Karpas-422 (cell line): ENCODE measurements around the gene SLC12A9. TPM values are rescaled to one million over a fixed set of nuclear protein-coding genes. Genes with fewer than 3 reads are reported as not detected.
A peak's percentile ranks its signal among the peaks of the same experiment; 100 is the strongest.

Experiments used
- DNase-seq: peaks from one replicate; pipeline ENCODE4 v3.0.0-alpha.2; 2015
- H2AFZ ChIP-seq: fragments of 200-600 bp; sonication (generic); 2 replicates; pipeline ENCODE4 v1.6.1; 2014; ENCODE audit warnings: antibody characterized with exemption, low read length, mixed read lengths
- H3K27ac ChIP-seq: fragments of 200-600 bp; sonication (generic); 2 replicates; pipeline ENCODE4 v1.5.1; 2014; ENCODE audit warnings: mild to moderate bottlenecking, low read length, moderate library complexity
- H3K27me3 ChIP-seq: fragments of 200-600 bp; sonication (generic); 2 replicates; pipeline ENCODE4 v1.6.1; 2014; ENCODE audit warnings: low read length, mixed read lengths
- H3K36me3 ChIP-seq: fragments of 200-600 bp; sonication (generic); 2 replicates; pipeline ENCODE4 v1.6.1; 2014; ENCODE audit warnings: low read length, mixed read lengths; ENCODE audit not compliant: insufficient read depth
- H3K4me1 ChIP-seq: fragments of 200-600 bp; sonication (generic); 2 replicates; pipeline ENCODE4 v1.6.1; 2014; ENCODE audit warnings: mild to moderate bottlenecking, low read length, mixed read lengths
- H3K4me2 ChIP-seq: fragments of 200-600 bp; sonication (generic); 2 replicates; pipeline ENCODE4 v1.6.1; 2014; ENCODE audit warnings: low read length, low read depth, mild to moderate bottlenecking; ENCODE audit not compliant: poor library complexity, severe bottlenecking
- H3K4me3 ChIP-seq: fragments of 200-600 bp; sonication (generic); 2 replicates; pipeline ENCODE4 v1.5.1; 2014; ENCODE audit warnings: mild to moderate bottlenecking, antibody characterized with exemption, low read length, mixed read lengths
- H3K79me2 ChIP-seq: fragments of 200-600 bp; sonication (generic); 2 replicates; pipeline ENCODE4 v1.6.1; 2014; ENCODE audit warnings: mild to moderate bottlenecking, low read length, mixed read lengths
- H3K9ac ChIP-seq: fragments of 200-600 bp; sonication (generic); 2 replicates; pipeline ENCODE4 v1.6.0; 2014; ENCODE audit warnings: low read length
- H3K9me2 ChIP-seq: fragments of 200-600 bp; sonication (generic), shearing (Covaris generic); replicated peaks from 2 replicates; pipeline ENCODE4 v1.6.0; 2014; ENCODE audit warnings: mild to moderate bottlenecking, low read length, moderate library complexity; ENCODE audit not compliant: insufficient read depth
- H3K9me3 ChIP-seq: fragments of 300-700, 200-600 bp; sonication (generic); 2 replicates; pipeline ENCODE4 v1.6.1; 2014; ENCODE audit warnings: low read length, mixed read lengths
- H4K20me1 ChIP-seq: fragments of 200-600 bp; sonication (generic); 2 replicates; pipeline ENCODE4 v1.6.1; 2014; ENCODE audit warnings: mild to moderate bottlenecking, antibody characterized with exemption, low read length, low read depth; ENCODE audit not compliant: insufficient read depth
- total RNA-seq: library from RNA; depleted of rRNA; stranded (reverse); fragments of >200 nt; shearing (Covaris generic); gene quantifications from 2 replicates; pipeline ENCODE4 v1.2.3, GENCODE V29; 2014; ENCODE audit warnings: low replicate concordance

The SLC12A9 gene
- total RNA-seq, 1 experiment from 2014 or later: 21.0 TPM

- no peak overlapping the region for H3K4me2 ChIP-seq
- no peak for DNase-seq
Measured at GRCh38 chr7:100829150-100829716, 23.3 kb upstream of the SLC12A9 start.

GRCh38 chr7:100830396-100830795, 22.1 kb upstream of the SLC12A9 start:
- Histone ChIP-seq H3K4me2 (no peak overlapping the region), H3K27me3 (no peaks in the 10 kb centered on the region), H3K4me1 (no peaks in the 10 kb centered on the region), H4K20me1 (no peaks in the 10 kb centered on the region), H3K79me2 (no peaks in the 10 kb centered on the region), H3K4me3 (no peak overlapping the region), H3K36me3 (no peaks in the 10 kb centered on the region), H3K9me2 (no peaks in the 10 kb centered on the region), H2AFZ (no peak overlapping the region), H3K27ac (no peak overlapping the region), H3K9me3 (no peaks in the 10 kb centered on the region), H3K9ac (no peak overlapping the region)
- no peak for DNase-seq

More at GRCh38 chr7:100829150-100829716, 23.3 kb upstream of the SLC12A9 start:
- no peaks in the 10 kb centered on the region for H3K4me1 ChIP-seq
- H3K9me3 ChIP-seq: no peaks in the 10 kb centered on the region
- no peaks in the 10 kb centered on the region for H3K79me2 ChIP-seq
- H3K36me3 ChIP-seq: no peaks in the 10 kb centered on the region
- no peak overlapping the region for H2AFZ ChIP-seq
- no peak overlapping the region for H3K27ac ChIP-seq
- no peaks in the 10 kb centered on the region for H3K27me3 ChIP-seq
- no peaks in the 10 kb centered on the region for H4K20me1 ChIP-seq
- H3K4me3 ChIP-seq: no peak overlapping the region
- no peak overlapping the region for H3K9ac ChIP-seq
- no peaks in the 10 kb centered on the region for H3K9me2 ChIP-seq

- Histone ChIP-seq H3K27me3 (no peaks in the 10 kb centered on the region), H3K79me2 (no peaks in the 10 kb centered on the region), H3K4me2 (no peak overlapping the region), H3K36me3 (no peaks in the 10 kb centered on the region), H3K9me2 (no peaks in the 10 kb centered on the region), H4K20me1 (no peaks in the 10 kb centered on the region), H3K9ac (no peak overlapping the region), H3K9me3 (no peaks in the 10 kb centered on the region), H2AFZ (no peak overlapping the region), H3K4me3 (no peak overlapping the region), H3K4me1 (peaks cover 8% of the 10 kb centered on the region), H3K27ac (no peak overlapping the region)
- no peak for DNase-seq
Measured at GRCh38 chr7:100832281-100832633, 20.3 kb upstream of the SLC12A9 start.

GRCh38 chr7:100835903-100836811, 16.4 kb upstream of the SLC12A9 start:
- H3K27me3 ChIP-seq: no peaks in the 10 kb centered on the region
- no peaks in the 10 kb centered on the region for H3K79me2 ChIP-seq
- no peak overlapping the region for H3K9ac ChIP-seq
- no peaks in the 10 kb centered on the region for H3K9me3 ChIP-seq
- H3K4me3 ChIP-seq: no peak overlapping the region
- no peaks in the 10 kb centered on the region for H4K20me1 ChIP-seq
- H3K36me3 ChIP-seq: no peaks in the 10 kb centered on the region
- H3K4me1 ChIP-seq: peaks cover 11% of the 10 kb centered on the region
- no peak overlapping the region for H2AFZ ChIP-seq
- no peak for DNase-seq
- H3K27ac ChIP-seq: no peak overlapping the region
- H3K4me2 ChIP-seq: no peak overlapping the region
- H3K9me2 ChIP-seq: no peaks in the 10 kb centered on the region

GRCh38 chr7:100836812-100837098, 15.8 kb upstream of the SLC12A9 start:
- peak overlapping the region; percentile 76 for H3K9ac ChIP-seq
- no peak for DNase-seq
- H3K27ac ChIP-seq: no peak overlapping the region
- no peaks in the 10 kb centered on the region for H3K36me3 ChIP-seq
- H3K4me1 ChIP-seq: peaks cover 11% of the 10 kb centered on the region
- no peaks in the 10 kb centered on the region for H4K20me1 ChIP-seq
- H3K4me2 ChIP-seq: peak overlapping the region; percentile 89
- H3K79me2 ChIP-seq: no peaks in the 10 kb centered on the region
- peak overlapping the region; percentile 66 for H3K4me3 ChIP-seq
- no peaks in the 10 kb centered on the region for H3K9me3 ChIP-seq
- no peaks in the 10 kb centered on the region for H3K9me2 ChIP-seq
- H2AFZ ChIP-seq: peak overlapping the region; percentile 100
- no peaks in the 10 kb centered on the region for H3K27me3 ChIP-seq

- Histone ChIP-seq H3K27ac (no peak overlapping the region), H3K4me2 (peak overlapping the region; percentile 89), H3K9me3 (no peaks in the 10 kb centered on the region), H3K9me2 (no peaks in the 10 kb centered on the region), H4K20me1 (no peaks in the 10 kb centered on the region), H3K9ac (peak overlapping the region; percentile 76), H2AFZ (peak overlapping the region; percentile 100), H3K27me3 (no peaks in the 10 kb centered on the region), H3K79me2 (no peaks in the 10 kb centered on the region), H3K4me3 (peak overlapping the region; percentile 66), H3K4me1 (peaks cover 11% of the 10 kb centered on the region), H3K36me3 (no peaks in the 10 kb centered on the region)
- DNase-seq: peak; percentile 94
Measured at GRCh38 chr7:100837099-100837836, 15.2 kb upstream of the SLC12A9 start.

- H3K4me1 ChIP-seq: peaks cover 11% of the 10 kb centered on the region
- H3K79me2 ChIP-seq: no peaks in the 10 kb centered on the region
- DNase-seq: no peak
- no peaks in the 10 kb centered on the region for H3K27me3 ChIP-seq
- no peaks in the 10 kb centered on the region for H3K36me3 ChIP-seq
- no peak overlapping the region for H2AFZ ChIP-seq
- no peak overlapping the region for H3K4me3 ChIP-seq
- no peak overlapping the region for H3K27ac ChIP-seq
- H3K9me3 ChIP-seq: no peaks in the 10 kb centered on the region
- H3K4me2 ChIP-seq: no peak overlapping the region
- H3K9ac ChIP-seq: no peak overlapping the region
- no peaks in the 10 kb centered on the region for H3K9me2 ChIP-seq
- H4K20me1 ChIP-seq: no peaks in the 10 kb centered on the region
Measured at GRCh38 chr7:100839361-100839760, 13.2 kb upstream of the SLC12A9 start.

GRCh38 chr7:100840470-100841100, 11.9 kb upstream of the SLC12A9 start:
- no peak overlapping the region for H2AFZ ChIP-seq
- H3K4me2 ChIP-seq: no peak overlapping the region
- no peaks in the 10 kb centered on the region for H4K20me1 ChIP-seq

More at GRCh38 chr7:100840470-100841100, 11.9 kb upstream of the SLC12A9 start:
- Histone ChIP-seq H3K27me3 (no peaks in the 10 kb centered on the region), H3K4me1 (peaks cover 11% of the 10 kb centered on the region), H3K4me3 (no peak overlapping the region), H3K9me3 (no peaks in the 10 kb centered on the region), H3K9ac (no peak overlapping the region), H3K9me2 (no peaks in the 10 kb centered on the region), H3K27ac (no peak overlapping the region), H3K36me3 (no peaks in the 10 kb centered on the region), H3K79me2 (no peaks in the 10 kb centered on the region)
- no peak for DNase-seq
